ENCODE measurements around the gene NAGPA. TPM values are rescaled to one million over a fixed set of nuclear protein-coding genes. Genes with fewer than 3 reads are reported as not detected.

Gene NAGPA
- total RNA-seq, 4 donors from 2014 or later, result 15.1 to 27.5 (median 27.4) TPM

DNA sequence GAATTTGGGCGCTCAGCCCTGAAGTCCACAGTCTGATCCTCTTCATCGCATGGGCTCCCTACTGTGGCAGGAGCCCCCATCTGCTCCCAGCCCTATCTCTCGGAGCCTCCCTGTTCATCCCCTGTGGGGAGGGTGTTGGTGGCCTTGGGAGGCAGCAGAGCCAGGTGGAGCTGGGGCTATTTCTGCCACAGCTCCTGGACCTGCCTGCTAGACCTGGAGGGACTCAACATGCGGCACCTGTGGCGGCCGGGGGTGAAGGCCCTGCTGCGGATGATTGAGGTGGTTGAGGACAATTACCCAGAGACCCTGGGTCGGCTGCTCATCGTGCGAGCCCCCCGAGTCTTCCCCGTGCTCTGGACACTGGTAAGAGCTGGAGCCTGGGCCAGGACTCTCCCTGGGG is 30.5 kb downstream of the NAGPA start:
- TF ChIP-seq, protein P1, sequence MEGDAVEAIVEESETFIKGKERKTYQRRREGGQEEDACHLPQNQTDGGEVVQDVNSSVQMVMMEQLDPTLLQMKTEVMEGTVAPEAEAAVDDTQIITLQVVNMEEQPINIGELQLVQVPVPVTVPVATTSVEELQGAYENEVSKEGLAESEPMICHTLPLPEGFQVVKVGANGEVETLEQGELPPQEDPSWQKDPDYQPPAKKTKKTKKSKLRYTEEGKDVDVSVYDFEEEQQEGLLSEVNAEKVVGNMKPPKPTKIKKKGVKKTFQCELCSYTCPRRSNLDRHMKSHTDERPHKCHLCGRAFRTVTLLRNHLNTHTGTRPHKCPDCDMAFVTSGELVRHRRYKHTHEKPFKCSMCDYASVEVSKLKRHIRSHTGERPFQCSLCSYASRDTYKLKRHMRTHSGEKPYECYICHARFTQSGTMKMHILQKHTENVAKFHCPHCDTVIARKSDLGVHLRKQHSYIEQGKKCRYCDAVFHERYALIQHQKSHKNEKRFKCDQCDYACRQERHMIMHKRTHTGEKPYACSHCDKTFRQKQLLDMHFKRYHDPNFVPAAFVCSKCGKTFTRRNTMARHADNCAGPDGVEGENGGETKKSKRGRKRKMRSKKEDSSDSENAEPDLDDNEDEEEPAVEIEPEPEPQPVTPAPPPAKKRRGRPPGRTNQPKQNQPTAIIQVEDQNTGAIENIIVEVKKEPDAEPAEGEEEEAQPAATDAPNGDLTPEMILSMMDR (IDR thresholded peaks at IDR 0.05 in 4 of 5, conservative IDR thresholded peaks at IDR 0.05 in 1 of 5), result no peak
- TF ChIP-seq POLR2A (IDR thresholded peaks at IDR 0.05), result no peak
- intact Hi-C loops (cut with DNase I; ENCODE audit: low total_unique reads) (no loop called here), in situ Hi-C loops (cut with MboI; ENCODE audit: low sequenced_read_pairs in 4 of 4) (no loop called here)
- Histone ChIP-seq H3K4me1 (no peaks in the 10 kb centered on the region), H3K9me3 (no peaks in the 10 kb centered on the region), H3K4me3 (no peak overlapping the region), H3K36me3 (no peaks in the 10 kb centered on the region), H3K27ac (no peak overlapping the region), H3K27me3 (no peaks in the 10 kb centered on the region)
- DNase-seq (no peak), ATAC-seq (no peak)

DNA sequence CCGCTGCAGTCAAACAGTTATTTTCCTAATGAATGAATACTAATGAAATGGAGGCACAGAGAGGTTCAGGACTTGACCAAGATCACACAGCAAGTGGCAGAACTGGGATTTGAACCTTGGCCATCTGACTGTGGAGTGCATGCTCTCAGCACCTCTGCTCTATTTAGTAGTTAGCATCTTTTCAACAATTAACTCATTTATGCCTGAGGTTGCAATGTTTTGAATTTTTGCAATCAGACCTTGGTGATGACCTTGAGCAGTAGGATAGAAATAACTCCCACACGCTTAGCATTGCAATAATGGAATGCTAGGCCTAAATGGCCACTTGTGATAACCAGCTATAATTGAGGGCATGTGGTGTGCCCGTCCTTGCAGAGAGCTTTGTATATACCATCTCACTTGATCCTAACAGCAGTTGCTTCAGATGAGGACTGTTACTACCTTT is 31.0 kb downstream of the NAGPA start:
- Histone ChIP-seq H3K9me3 (no peaks in the 10 kb centered on the region), H3K36me3 (no peaks in the 10 kb centered on the region), H3K4me1 (no peaks in the 10 kb centered on the region), H3K4me3 (no peak overlapping the region), H3K27me3 (no peaks in the 10 kb centered on the region), H3K27ac (no peak overlapping the region)
- no peak for TF ChIP-seq POLR2A (IDR thresholded peaks at IDR 0.05)
- ATAC-seq (no peak), DNase-seq (no peak)
- in situ Hi-C loops (cut with MboI; ENCODE audit: low sequenced_read_pairs in 4 of 4), result no loop called here
- intact Hi-C loops (cut with DNase I; ENCODE audit: low total_unique reads), result no loop called here

DNA sequence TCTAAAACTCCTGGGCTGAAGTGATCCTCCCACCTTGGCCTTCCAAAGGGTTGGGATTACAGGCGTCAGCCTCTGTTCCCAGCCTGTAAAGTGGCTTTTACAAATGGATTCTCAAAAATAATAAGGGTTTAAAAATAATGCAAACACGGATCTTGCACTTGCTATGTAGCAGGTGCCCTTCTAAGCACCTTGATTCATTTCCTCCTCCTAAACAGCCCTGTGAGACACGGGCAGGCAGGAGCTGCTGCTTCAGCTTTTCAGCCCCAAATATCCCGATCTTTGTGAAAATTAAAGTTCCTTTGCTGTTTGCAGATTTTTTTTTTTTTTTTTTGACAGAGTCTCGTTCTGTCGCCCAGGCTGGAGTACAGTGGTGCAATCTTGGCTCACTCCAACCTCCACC is 31.7 kb downstream of the NAGPA start:
- no peak for DNase-seq
- intact Hi-C loops (cut with DNase I; ENCODE audit: low total_unique reads) (no loop called here), in situ Hi-C loops (cut with MboI; ENCODE audit: low sequenced_read_pairs in 4 of 4) (no loop called here)
- TF ChIP-seq POLR2A (IDR thresholded peaks at IDR 0.05), result no peak
- TF ChIP-seq, protein P1 (IDR thresholded peaks at IDR 0.05 in 4 of 5, conservative IDR thresholded peaks at IDR 0.05 in 1 of 5), result no peak
- no peak overlapping the region for H3K4me3 ChIP-seq
- ATAC-seq, result no peak
- H3K27ac ChIP-seq, result no peak overlapping the region
- no peaks in the 10 kb centered on the region for H3K9me3 ChIP-seq
- no peaks in the 10 kb centered on the region for H3K4me1 ChIP-seq
- H3K36me3 ChIP-seq, result no peaks in the 10 kb centered on the region
- no peaks in the 10 kb centered on the region for H3K27me3 ChIP-seq

DNA sequence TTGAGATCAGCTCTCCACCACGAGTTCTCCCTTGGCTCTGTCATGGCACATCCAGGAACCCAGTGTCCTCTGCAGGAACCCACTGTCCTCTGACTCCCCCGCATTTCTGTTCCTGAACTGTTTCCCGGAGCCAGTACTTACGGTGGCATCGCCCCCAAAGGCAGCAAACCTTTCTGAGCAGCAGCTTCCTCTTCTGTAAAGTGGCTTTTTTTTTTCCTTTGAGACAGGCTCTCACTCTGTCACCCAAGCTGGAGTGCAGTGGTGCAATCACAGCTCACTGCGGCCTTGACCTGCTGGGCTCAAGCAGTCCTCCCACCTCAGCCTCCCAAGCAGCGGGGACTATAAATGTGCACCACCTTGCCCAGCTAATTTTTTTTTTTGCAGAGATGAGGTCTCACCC is 32.2 kb downstream of the NAGPA start:
- H3K27ac ChIP-seq, result no peak overlapping the region
- ATAC-seq (no peak), DNase-seq (no peak)
- intact Hi-C loops (cut with DNase I; ENCODE audit: low total_unique reads), result no loop called here
- H3K4me3 ChIP-seq, result no peak overlapping the region
- H3K27me3 ChIP-seq, result no peaks in the 10 kb centered on the region
- H3K36me3 ChIP-seq, result no peaks in the 10 kb centered on the region
- H3K4me1 ChIP-seq, result no peaks in the 10 kb centered on the region
- no peaks in the 10 kb centered on the region for H3K9me3 ChIP-seq
- TF ChIP-seq POLR2A (IDR thresholded peaks at IDR 0.05), result no peak
- TF ChIP-seq, protein P1 (IDR thresholded peaks at IDR 0.05 in 4 of 5, conservative IDR thresholded peaks at IDR 0.05 in 1 of 5), result no peak
- in situ Hi-C loops (cut with MboI; ENCODE audit: low sequenced_read_pairs in 4 of 4), result no loop called here

DNA sequence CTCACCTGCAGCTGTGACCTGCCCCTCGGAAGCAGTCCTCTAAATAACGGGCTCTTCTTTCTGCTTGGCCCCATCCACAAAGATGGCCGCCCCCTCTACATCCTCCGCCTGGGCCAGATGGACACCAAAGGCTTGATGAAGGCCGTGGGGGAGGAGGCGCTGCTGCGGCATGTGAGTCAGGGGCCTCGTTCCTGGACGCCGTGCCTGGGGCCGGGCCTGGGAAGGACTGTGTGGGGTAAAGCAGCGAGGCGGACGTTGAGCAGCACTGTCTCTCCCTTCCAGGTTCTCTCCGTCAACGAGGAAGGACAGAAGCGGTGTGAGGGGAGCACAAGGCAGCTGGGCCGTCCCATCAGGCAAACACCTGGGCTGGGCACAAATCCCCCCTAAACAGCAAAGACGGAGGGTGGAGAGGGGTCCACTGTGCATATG is 33.1 kb downstream of the NAGPA start:
- in situ Hi-C loops (cut with MboI; ENCODE audit: low sequenced_read_pairs in 4 of 4) (no loop called here), intact Hi-C loops (cut with DNase I; ENCODE audit: low total_unique reads) (no loop called here)
- ATAC-seq, result no peak
- Histone ChIP-seq H3K27ac (no peak overlapping the region), H3K9me3 (no peaks in the 10 kb centered on the region), H3K27me3 (no peaks in the 10 kb centered on the region), H3K4me3 (no peak overlapping the region), H3K36me3 (no peaks in the 10 kb centered on the region), H3K4me1 (no peaks in the 10 kb centered on the region)
- no peak for TF ChIP-seq POLR2A (IDR thresholded peaks at IDR 0.05)
- TF ChIP-seq, protein P1 (IDR thresholded peaks at IDR 0.05 in 4 of 5, conservative IDR thresholded peaks at IDR 0.05 in 1 of 5), result no peak
- no peak for DNase-seq

All from gastrocnemius medialis (tissue), 4 donors.